HFF-Myc (cell line): ENCODE measurements around the gene ADAMTS1.

Source experiments
- DNase-seq: peaks from one replicate; pipeline ENCODE4 v3.0.0-alpha.2; 2011; ENCODE audit warnings: low read depth; ENCODE audit errors: extremely low read depth
- H3K4me3 ChIP-seq: replicated peaks from 2 replicates; pipeline ENCODE4 v1.5.1; 2011; ENCODE audit warnings: low read depth, mild to moderate bottlenecking, control low read depth, low read length
- TF ChIP-seq, protein P1 (sequence below): IDR thresholded peaks from 2 replicates; pipeline ENCODE4 v1.5.1; 2012; ENCODE audit warnings: mild to moderate bottlenecking, low read depth, low read length, control low read depth; ENCODE audit errors: missing control alignments

ADAMTS1 gene

DNA sequence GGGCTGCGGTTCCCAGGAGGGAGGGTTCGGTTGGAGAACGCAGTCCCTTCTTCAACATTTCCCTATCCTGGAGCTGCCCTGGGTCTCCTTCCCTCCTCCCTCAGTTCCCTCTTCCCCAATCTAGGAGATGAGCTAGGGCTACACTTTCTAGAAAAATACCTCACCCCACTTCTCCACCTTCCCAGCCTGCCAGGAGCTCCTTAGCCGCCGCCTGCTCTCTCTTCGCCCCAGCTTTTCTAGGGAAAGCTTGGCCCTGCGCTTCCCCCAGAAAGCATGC lies 488 bp upstream of the ADAMTS1 start:
- TF ChIP-seq, protein P1, sequence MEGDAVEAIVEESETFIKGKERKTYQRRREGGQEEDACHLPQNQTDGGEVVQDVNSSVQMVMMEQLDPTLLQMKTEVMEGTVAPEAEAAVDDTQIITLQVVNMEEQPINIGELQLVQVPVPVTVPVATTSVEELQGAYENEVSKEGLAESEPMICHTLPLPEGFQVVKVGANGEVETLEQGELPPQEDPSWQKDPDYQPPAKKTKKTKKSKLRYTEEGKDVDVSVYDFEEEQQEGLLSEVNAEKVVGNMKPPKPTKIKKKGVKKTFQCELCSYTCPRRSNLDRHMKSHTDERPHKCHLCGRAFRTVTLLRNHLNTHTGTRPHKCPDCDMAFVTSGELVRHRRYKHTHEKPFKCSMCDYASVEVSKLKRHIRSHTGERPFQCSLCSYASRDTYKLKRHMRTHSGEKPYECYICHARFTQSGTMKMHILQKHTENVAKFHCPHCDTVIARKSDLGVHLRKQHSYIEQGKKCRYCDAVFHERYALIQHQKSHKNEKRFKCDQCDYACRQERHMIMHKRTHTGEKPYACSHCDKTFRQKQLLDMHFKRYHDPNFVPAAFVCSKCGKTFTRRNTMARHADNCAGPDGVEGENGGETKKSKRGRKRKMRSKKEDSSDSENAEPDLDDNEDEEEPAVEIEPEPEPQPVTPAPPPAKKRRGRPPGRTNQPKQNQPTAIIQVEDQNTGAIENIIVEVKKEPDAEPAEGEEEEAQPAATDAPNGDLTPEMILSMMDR: no peak
- peak overlapping the region; percentile 67 for H3K4me3 ChIP-seq
- DNase-seq: no peak

DNA sequence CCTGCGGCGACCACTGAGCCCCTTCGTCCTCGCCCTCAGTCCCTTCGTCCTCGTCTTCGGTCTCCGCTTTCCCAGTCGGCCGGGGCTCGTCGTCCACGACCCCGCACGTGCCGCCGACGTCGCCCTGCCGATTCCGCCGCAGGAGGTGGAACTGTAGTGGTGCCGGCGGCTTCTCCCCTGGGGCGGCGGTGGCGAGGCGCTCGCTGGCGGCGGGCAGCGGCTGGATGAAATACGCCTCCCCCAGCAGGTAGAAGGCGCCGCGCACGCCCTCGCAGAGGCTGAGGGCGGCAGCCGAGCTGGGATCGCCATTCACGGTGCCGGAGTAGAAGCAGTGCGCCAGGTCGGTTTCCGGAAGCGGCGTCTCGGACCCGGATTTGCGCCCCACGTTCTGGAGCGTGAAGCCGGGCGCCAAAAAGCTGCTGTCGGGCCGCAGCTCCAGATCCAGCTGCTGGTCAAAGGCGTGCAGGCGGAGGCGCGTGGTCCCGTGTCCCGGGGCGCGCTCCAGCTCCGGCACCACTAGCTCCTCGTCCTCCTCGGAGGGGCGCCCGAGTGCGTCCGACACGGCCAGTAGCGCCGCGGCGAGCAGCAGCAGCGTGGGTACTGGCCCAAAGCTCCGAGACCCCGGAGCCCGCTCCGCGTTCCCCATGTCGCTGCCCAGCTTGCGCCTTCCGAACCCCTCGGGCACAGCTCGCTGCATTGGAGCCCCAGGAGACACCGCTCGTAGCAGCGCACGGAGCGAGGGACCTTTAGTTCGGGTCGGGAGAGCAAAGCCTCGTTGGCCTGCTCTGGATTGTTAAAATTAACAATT lies 747 bp downstream of the ADAMTS1 start:
- DNase-seq: no peak
- H3K4me3 ChIP-seq: peak overlapping the region; percentile 67
- TF ChIP-seq, protein P1: no peak

DNA sequence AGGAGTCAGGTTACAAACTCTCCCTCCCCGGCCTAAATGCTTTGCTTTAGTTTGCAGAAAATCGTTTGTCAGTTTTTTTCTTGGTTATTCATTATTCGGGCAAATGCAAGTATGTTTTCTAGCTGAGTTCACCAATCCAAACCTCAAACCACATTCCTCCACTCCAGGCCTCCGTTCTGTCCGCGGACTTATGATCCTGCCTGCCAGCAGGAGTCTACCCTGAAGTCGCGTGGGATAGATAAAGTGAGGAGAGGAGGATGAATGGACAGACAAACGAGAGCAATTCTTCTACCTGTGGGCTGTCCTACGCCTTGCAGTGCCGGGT lies 1.3 kb downstream of the ADAMTS1 start:
- TF ChIP-seq, protein P1: no peak
- DNase-seq: no peak
- H3K4me3 ChIP-seq: peak overlapping the region; percentile 67

DNA sequence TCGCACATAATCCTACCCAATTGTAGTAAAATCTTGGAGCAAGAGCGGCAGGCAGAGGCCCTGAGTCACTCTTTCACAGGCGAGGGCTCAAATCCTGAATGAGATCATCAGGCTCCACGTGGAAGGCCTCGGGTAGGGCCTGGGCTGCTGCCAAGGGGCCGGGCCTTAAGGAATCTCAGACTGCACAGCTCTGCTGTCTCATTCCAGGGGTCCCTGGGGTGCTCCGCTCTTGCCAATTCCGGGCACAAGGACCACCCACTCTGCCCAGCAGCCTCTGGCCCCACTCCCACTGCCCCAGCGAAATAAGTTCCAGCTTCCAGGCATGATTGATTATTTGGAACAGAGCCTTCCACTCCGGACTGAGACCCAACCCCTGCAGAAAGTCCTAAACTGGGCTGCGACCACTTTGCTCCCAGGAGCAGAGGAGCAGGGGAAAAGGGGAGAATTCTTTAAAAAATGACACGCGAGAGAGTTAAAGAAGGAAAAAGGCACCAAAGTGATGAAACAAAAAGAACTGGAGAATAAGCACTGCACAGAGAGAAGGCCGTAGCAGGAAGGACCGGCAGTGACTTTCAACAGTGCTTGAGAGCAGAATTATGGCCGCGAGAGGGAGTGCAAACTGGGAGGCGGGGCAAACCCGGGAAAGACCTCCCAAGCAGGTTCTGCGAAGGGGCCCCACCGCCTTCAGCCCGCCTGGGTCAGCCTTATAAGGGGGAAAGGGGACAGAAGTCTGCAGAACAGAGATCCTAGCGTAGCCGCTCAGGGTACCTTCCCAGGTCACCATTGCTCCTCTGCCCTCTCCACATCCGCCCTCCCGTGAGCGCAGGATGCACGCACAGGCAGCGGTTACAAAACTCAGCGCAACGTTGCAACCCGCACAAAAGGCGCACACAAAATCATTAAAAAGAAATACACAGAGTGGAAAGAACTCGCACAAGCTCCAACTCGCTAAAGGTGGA lies 2.0 kb downstream of the ADAMTS1 start:
- TF ChIP-seq, protein P1: peak; percentile 34
- DNase-seq: peak; percentile 87
- H3K4me3 ChIP-seq: peak overlapping the region; percentile 67

DNA sequence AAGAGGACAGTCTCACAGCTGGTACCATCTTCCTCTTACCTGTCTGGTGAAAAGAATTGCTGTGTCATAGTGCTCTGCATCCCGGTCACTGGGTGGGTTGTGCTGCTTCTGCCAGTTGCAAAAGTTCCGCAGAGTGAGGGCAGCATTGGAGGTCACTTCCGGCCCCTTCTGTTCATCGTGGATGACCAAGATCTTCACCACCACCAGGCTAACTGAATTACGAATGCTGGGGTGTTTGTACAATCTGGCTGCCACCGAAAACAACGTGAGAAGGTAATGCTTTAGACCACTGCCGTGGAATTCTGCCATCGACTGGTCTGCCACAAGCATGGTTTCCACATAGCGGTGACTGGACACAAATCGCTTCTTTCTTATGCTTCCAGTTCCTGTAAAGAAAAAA lies 2.9 kb downstream of the ADAMTS1 start:
- DNase-seq: no peak
- peak overlapping the region; percentile 67 for H3K4me3 ChIP-seq
- TF ChIP-seq, protein P1: no peak

DNA sequence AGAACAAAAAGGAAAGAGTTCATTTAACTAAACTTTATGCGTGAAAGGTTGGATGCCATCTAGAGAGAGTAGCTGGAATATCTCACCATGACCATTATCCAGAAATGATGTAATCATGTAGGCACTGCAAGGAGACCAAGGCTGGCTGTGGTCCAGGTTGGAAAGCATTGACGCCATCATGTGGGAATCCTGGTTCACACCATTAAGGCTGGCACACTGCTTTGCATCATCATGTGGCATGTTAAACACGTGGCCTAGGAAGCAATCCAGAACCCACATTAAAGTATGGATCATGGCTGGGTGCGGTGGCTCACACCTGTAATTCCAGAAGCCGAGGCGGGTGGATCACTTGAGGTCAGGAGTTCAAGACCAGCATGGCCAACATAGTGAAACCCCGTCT lies 4.3 kb downstream of the ADAMTS1 start:
- TF ChIP-seq, protein P1: no peak
- H3K4me3 ChIP-seq: peak overlapping the region; percentile 67
- no peak for DNase-seq
